HCT116 (cell line): ENCODE data around the gene SLC22A5. TPM values are rescaled to one million over a fixed set of nuclear protein-coding genes. Genes with fewer than 3 reads are reported as not detected.

ENCODE experiments used
- ATAC-seq: fragments of 200-7000 bp; cut with Tn5 transposase; 2 replicates; pipeline ENCODE4 v1.9.1; 2020; ENCODE audit warnings: mild to moderate bottlenecking, moderate library complexity
- BruUV-seq: library from RNA; stranded (reverse); fragments of 400-500 nt; replicated peaks from 2 replicates; lab custom pipeline; 2021; lab: Mats Ljungman, UMichigan
- CTCF ChIA-PET: fragments of 300-600 bp; sonication (Branson Sonifier 250); formaldehyde crosslinking; loops from one replicate; lab custom pipeline; 2021; ENCODE audit warnings: antibody characterized with exemption; lab: Charles Lee
- POLR2A ChIA-PET: fragments of 300-600, 350-600 bp; sonication (Branson Sonifier 250); formaldehyde crosslinking; loops from one replicate; lab custom pipeline; 2021; ENCODE audit warnings: antibody characterized with exemption; lab: Charles Lee
- RAD21 ChIA-PET, 2 experiments: fragments of 300-600 bp; sonication (Branson Sonifier 250); formaldehyde crosslinking; loops; one replicate each; lab custom pipeline; 2023; ENCODE audit warnings: low total read pairs in 2 of 2; ENCODE audit not compliant: uncharacterized antibody in 2 of 2, unreplicated experiment in 2 of 2, low non-redundant PET in 1 of 2; lab: Charles Lee
- DNase-seq: peaks from one replicate; pipeline ENCODE4 v3.0.0-alpha.2; 2010; ENCODE audit warnings: low read depth, low spot score
- H2AFZ ChIP-seq: fragments of 200-600 bp; shearing (Covaris generic), sonication (generic); 2 replicates; pipeline ENCODE4 v1.6.1; 2017; ENCODE audit warnings: low read depth, mixed run types, mixed read lengths, antibody characterized with exemption, low read length; ENCODE audit not compliant: poor library complexity, severe bottlenecking
- H3K27ac ChIP-seq: 2 replicates; pipeline ENCODE4 v1.5.1; 2012; ENCODE audit warnings: low read depth, low read length
- H3K27me3 ChIP-seq: fragments of 200-600 bp; sonication (generic); 2 replicates; pipeline ENCODE4 v1.6.1; 2016; ENCODE audit warnings: mixed run types, low read length, mixed read lengths; ENCODE audit not compliant: insufficient read depth
- H3K36me3 ChIP-seq, 2 experiments: fragments of 200-500 bp in 1 of 2; fragments of 200-600 bp in 1 of 2; sonication (Bioruptor generic) in 1 of 2; sonication (generic) in 1 of 2; 2 replicates each; pipeline versions ENCODE4 v1.5.1 to v1.6.1; 2014 to 2016; ENCODE audit warnings: low read length in 2 of 2, inconsistent platforms in 1 of 2, mixed read lengths in 1 of 2, mixed run types in 1 of 2; ENCODE audit not compliant: insufficient read depth in 2 of 2, control insufficient read depth in 1 of 2
- H3K4me1 ChIP-seq, 2 experiments: fragments of 200-600 bp in 1 of 2; sonication (generic) in 1 of 2; 2 replicates each; pipeline versions ENCODE4 v1.5.1 to v1.6.1; 2012 to 2017; ENCODE audit warnings: low read length in 2 of 2, inconsistent platforms in 1 of 2, mild to moderate bottlenecking in 1 of 2, mixed read lengths in 1 of 2, mixed run types in 1 of 2, moderate library complexity in 1 of 2; ENCODE audit not compliant: insufficient read depth in 2 of 2, control insufficient read depth in 1 of 2
- H3K4me2 ChIP-seq: fragments of 200-600 bp; sonication (generic); 2 replicates; pipeline ENCODE4 v1.6.1; 2017; ENCODE audit warnings: mixed run types, low read length, mixed read lengths
- H3K4me3 ChIP-seq, 2 experiments: fragments of 200-600 bp in 1 of 2; sonication (generic) in 1 of 2; replicated peaks in 1 of 2; 2 replicates each; pipeline ENCODE4 v1.5.1; 2011 to 2016; ENCODE audit warnings: low read length in 2 of 2, control low read depth in 1 of 2, low read depth in 1 of 2, mild to moderate bottlenecking in 1 of 2, mixed read lengths in 1 of 2, mixed run types in 1 of 2
- H3K79me2 ChIP-seq: fragments of 200-600 bp; sonication (generic); 2 replicates; pipeline ENCODE4 v1.6.1; 2017; ENCODE audit warnings: mild to moderate bottlenecking, mixed run types, low read length, moderate library complexity, mixed read lengths; ENCODE audit not compliant: insufficient read depth
- H3K9ac ChIP-seq: fragments of 200-600 bp; sonication (generic); 2 replicates; pipeline ENCODE4 v1.6.1; 2016; ENCODE audit warnings: low read length, mixed read lengths
- H3K9me2 ChIP-seq: fragments of 200-600 bp; sonication (generic), shearing (Covaris generic); 2 replicates; pipeline ENCODE4 v1.6.1; 2017; ENCODE audit warnings: mixed run types, mild to moderate bottlenecking, moderate library complexity; ENCODE audit not compliant: insufficient read depth
- H3K9me3 ChIP-seq, 2 experiments: fragments of 200-500 bp in 1 of 2; fragments of 200-600 bp in 1 of 2; sonication (Bioruptor generic) in 1 of 2; sonication (generic) in 1 of 2; 2 replicates each; pipeline ENCODE4 v1.6.1; 2014 to 2017; ENCODE audit warnings: low read length in 2 of 2, mixed read lengths in 2 of 2, inconsistent platforms in 1 of 2, low read depth in 1 of 2, mild to moderate bottlenecking in 1 of 2, mixed run types in 1 of 2, moderate library complexity in 1 of 2; ENCODE audit not compliant: control insufficient read depth in 1 of 2, insufficient read depth in 1 of 2
- H4K20me1 ChIP-seq: fragments of 200-600 bp; sonication (generic), shearing (Covaris generic); 2 replicates; pipeline ENCODE4 v1.6.1; 2017; ENCODE audit warnings: mixed run types, mild to moderate bottlenecking, moderate library complexity; ENCODE audit not compliant: insufficient read depth
- CBX3 ChIP-seq: IDR thresholded peaks from 2 replicates; pipeline ENCODE4 v1.6.1; 2012; ENCODE audit warnings: low read depth
- CEBPB ChIP-seq: IDR thresholded peaks from 2 replicates; pipeline ENCODE4 v1.6.1; 2012; ENCODE audit warnings: low read depth
- ELF1 ChIP-seq: IDR thresholded peaks from 2 replicates; pipeline ENCODE4 v1.6.1; 2012; ENCODE audit warnings: low read depth, borderline replicate concordance
- EZH2phosphoT487 ChIP-seq: fragments of 200-600 bp; IDR thresholded peaks from 2 replicates; pipeline ENCODE4 v1.6.1; 2018; ENCODE audit warnings: antibody characterized with exemption, borderline replicate concordance
- MAX ChIP-seq: IDR thresholded peaks from 2 replicates; pipeline ENCODE4 v1.6.1; 2012
- POLR2A ChIP-seq: IDR thresholded peaks from 2 replicates; pipeline ENCODE4 v1.7.0; 2011; ENCODE audit warnings: borderline replicate concordance; ENCODE audit not compliant: insufficient read depth, insufficient read length; ENCODE audit errors: extremely low read depth
- POLR2AphosphoS5 ChIP-seq: IDR thresholded peaks from 2 replicates; pipeline ENCODE4 v1.6.1; 2011; ENCODE audit warnings: mild to moderate bottlenecking, low read depth, low read length, moderate library complexity
- RAD21 ChIP-seq: IDR thresholded peaks from 2 replicates; pipeline ENCODE4 v1.6.1; 2012; ENCODE audit warnings: low read depth, mild to moderate bottlenecking
- SP1 ChIP-seq: IDR thresholded peaks from 2 replicates; pipeline ENCODE4 v1.6.1; 2012; ENCODE audit warnings: low read depth
- YY1 ChIP-seq: IDR thresholded peaks from 2 replicates; pipeline ENCODE4 v1.6.1; 2011; ENCODE audit warnings: low read length, low read depth, moderate library complexity, mild to moderate bottlenecking; ENCODE audit not compliant: insufficient replicate concordance; ENCODE audit errors: extremely low read depth
- ZFX ChIP-seq: fragments of 450-650 bp; IDR thresholded peaks from 2 replicates; pipeline ENCODE4 v1.6.1; 2017
- ZNF274 ChIP-seq: fragments of 200-500 bp; sonication (Bioruptor generic); IDR thresholded peaks from 2 replicates; pipeline ENCODE4 v1.6.1; 2014; ENCODE audit warnings: mild to moderate bottlenecking, low read depth, low read length, inconsistent platforms
- intact Hi-C: fragments of 100-400 bp; cut with micrococcal nuclease; formaldehyde crosslinking; loops from 2 replicates; pipeline ENCODE4 v1.10.0; 2022
- total RNA-seq: library from RNA; stranded (reverse); gene quantifications from one replicate; pipeline ENCODE4 v1.2.1, GENCODE V29; 2021; ENCODE audit not compliant: unreplicated experiment
- TF ChIP-seq, protein P1 (sequence below), 3 experiments: fragments of 200-600 bp in 1 of 3; sonication (generic) in 1 of 3; IDR thresholded peaks in 2 of 3; conservative IDR thresholded peaks in 1 of 3; 2 replicates each; pipeline ENCODE4 v1.5.1; 2012 to 2017; ENCODE audit warnings: low read depth in 2 of 3, low read length in 2 of 3, antibody characterized with exemption in 1 of 3, borderline replicate concordance in 1 of 3, control low read depth in 1 of 3, mild to moderate bottlenecking in 1 of 3, mixed read lengths in 1 of 3, mixed run types in 1 of 3, moderate library complexity in 1 of 3; ENCODE audit not compliant: insufficient read depth in 1 of 3
- TF ChIP-seq, protein P2 (sequence below): IDR thresholded peaks from 2 replicates; pipeline ENCODE4 v1.6.1; 2012; ENCODE audit warnings: low read depth
- TF ChIP-seq, protein P3 (sequence below): IDR thresholded peaks from 2 replicates; pipeline ENCODE4 v1.6.1; 2011; ENCODE audit warnings: mild to moderate bottlenecking, low read length, moderate library complexity; ENCODE audit not compliant: insufficient replicate concordance; ENCODE audit errors: extremely low read depth

SLC22A5 gene
- total RNA-seq, 1 experiment from 2014 or later: 9.9 TPM

GRCh38 chr5:132435886-132436285 lies 66.4 kb downstream of the SLC22A5 start:
- no peak overlapping the region for H3K9ac ChIP-seq
- intact Hi-C loops: no loop called here
- TF ChIP-seq MAX (no peak), CBX3 (no peak), POLR2A (no peak), YY1 (no peak), RAD21 (no peak), EZH2phosphoT487 (no peak), SP1 (no peak), ELF1 (no peak), POLR2AphosphoS5 (no peak), ZNF274 (no peak), CEBPB (no peak), ZFX (no peak)
- TF ChIP-seq, protein P1, sequence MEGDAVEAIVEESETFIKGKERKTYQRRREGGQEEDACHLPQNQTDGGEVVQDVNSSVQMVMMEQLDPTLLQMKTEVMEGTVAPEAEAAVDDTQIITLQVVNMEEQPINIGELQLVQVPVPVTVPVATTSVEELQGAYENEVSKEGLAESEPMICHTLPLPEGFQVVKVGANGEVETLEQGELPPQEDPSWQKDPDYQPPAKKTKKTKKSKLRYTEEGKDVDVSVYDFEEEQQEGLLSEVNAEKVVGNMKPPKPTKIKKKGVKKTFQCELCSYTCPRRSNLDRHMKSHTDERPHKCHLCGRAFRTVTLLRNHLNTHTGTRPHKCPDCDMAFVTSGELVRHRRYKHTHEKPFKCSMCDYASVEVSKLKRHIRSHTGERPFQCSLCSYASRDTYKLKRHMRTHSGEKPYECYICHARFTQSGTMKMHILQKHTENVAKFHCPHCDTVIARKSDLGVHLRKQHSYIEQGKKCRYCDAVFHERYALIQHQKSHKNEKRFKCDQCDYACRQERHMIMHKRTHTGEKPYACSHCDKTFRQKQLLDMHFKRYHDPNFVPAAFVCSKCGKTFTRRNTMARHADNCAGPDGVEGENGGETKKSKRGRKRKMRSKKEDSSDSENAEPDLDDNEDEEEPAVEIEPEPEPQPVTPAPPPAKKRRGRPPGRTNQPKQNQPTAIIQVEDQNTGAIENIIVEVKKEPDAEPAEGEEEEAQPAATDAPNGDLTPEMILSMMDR (IDR thresholded peaks at IDR 0.05 in 2 of 3, conservative IDR thresholded peaks at IDR 0.05 in 1 of 3; ENCODE audit: borderline replicate concordance in 1 of 3, insufficient read depth in 1 of 3, low read depth in 2 of 3, low read length in 2 of 3): no peak
- TF ChIP-seq, protein P2, sequence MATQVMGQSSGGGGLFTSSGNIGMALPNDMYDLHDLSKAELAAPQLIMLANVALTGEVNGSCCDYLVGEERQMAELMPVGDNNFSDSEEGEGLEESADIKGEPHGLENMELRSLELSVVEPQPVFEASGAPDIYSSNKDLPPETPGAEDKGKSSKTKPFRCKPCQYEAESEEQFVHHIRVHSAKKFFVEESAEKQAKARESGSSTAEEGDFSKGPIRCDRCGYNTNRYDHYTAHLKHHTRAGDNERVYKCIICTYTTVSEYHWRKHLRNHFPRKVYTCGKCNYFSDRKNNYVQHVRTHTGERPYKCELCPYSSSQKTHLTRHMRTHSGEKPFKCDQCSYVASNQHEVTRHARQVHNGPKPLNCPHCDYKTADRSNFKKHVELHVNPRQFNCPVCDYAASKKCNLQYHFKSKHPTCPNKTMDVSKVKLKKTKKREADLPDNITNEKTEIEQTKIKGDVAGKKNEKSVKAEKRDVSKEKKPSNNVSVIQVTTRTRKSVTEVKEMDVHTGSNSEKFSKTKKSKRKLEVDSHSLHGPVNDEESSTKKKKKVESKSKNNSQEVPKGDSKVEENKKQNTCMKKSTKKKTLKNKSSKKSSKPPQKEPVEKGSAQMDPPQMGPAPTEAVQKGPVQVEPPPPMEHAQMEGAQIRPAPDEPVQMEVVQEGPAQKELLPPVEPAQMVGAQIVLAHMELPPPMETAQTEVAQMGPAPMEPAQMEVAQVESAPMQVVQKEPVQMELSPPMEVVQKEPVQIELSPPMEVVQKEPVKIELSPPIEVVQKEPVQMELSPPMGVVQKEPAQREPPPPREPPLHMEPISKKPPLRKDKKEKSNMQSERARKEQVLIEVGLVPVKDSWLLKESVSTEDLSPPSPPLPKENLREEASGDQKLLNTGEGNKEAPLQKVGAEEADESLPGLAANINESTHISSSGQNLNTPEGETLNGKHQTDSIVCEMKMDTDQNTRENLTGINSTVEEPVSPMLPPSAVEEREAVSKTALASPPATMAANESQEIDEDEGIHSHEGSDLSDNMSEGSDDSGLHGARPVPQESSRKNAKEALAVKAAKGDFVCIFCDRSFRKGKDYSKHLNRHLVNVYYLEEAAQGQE: no peak
- TF ChIP-seq, protein P3, sequence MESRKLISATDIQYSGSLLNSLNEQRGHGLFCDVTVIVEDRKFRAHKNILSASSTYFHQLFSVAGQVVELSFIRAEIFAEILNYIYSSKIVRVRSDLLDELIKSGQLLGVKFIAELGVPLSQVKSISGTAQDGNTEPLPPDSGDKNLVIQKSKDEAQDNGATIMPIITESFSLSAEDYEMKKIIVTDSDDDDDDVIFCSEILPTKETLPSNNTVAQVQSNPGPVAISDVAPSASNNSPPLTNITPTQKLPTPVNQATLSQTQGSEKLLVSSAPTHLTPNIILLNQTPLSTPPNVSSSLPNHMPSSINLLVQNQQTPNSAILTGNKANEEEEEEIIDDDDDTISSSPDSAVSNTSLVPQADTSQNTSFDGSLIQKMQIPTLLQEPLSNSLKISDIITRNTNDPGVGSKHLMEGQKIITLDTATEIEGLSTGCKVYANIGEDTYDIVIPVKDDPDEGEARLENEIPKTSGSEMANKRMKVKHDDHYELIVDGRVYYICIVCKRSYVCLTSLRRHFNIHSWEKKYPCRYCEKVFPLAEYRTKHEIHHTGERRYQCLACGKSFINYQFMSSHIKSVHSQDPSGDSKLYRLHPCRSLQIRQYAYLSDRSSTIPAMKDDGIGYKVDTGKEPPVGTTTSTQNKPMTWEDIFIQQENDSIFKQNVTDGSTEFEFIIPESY: no peak
- no TSS peak for BruUV-seq
- no peaks in the 10 kb centered on the region for H4K20me1 ChIP-seq
- no peaks in the 10 kb centered on the region for H3K27me3 ChIP-seq
- peaks cover 4 to 15% of the 10 kb centered on the region in 2 experiments; a peak in 2 of 4 replicates for H3K4me1 ChIP-seq
- ATAC-seq (no peak), DNase-seq (no peak)
- CTCF ChIA-PET: no interaction called here
- no peaks in the 10 kb centered on the region for H3K9me2 ChIP-seq
- no peaks in the 10 kb centered on the region for H3K79me2 ChIP-seq
- H3K4me2 ChIP-seq: no peak overlapping the region
- RAD21 ChIA-PET: no interaction called here
- H3K9me3 ChIP-seq: no peaks in the 10 kb centered on the region
- POLR2A ChIA-PET: interaction anchor here (1.1 to 2.3 kb wide), 2 partner anchors 9 to 54 kb away, joined by 6 to 7 read pairs; partner anchors contain the start of gene IRF1
- H3K27ac ChIP-seq: no peak overlapping the region
- no peak overlapping the region for H3K4me3 ChIP-seq
- H3K36me3 ChIP-seq: no peaks in the 10 kb centered on the region
- no peak overlapping the region for H2AFZ ChIP-seq
